ENCODE data around the gene MEIKIN.

MEIKIN gene

GRCh38 chr5:131968396-131968954 lies 23.0 kb upstream of the MEIKIN start:
- TF ChIP-seq CTCF (IDR thresholded peaks at IDR 0.05) = no peak

- no peak for TF ChIP-seq CTCF (IDR thresholded peaks at IDR 0.05)
Observed at GRCh38 chr5:131966551-131966950, 21.1 kb upstream of the MEIKIN start.

GRCh38 chr5:131965826-131966415 lies 20.5 kb upstream of the MEIKIN start:
- no peak for TF ChIP-seq CTCF (IDR thresholded peaks at IDR 0.05)

GRCh38 chr5:131959906-131960305 lies 14.4 kb upstream of the MEIKIN start:
- TF ChIP-seq CTCF (IDR thresholded peaks at IDR 0.05) = no peak

- TF ChIP-seq CTCF (IDR thresholded peaks at IDR 0.05) = no peak
Observed at GRCh38 chr5:131959136-131959535, 13.7 kb upstream of the MEIKIN start.

- no peak for TF ChIP-seq CTCF (IDR thresholded peaks at IDR 0.05)
Observed at GRCh38 chr5:131957721-131958441, 12.4 kb upstream of the MEIKIN start.

GRCh38 chr5:131953969-131954368 lies 8.5 kb upstream of the MEIKIN start:
- TF ChIP-seq CTCF (IDR thresholded peaks at IDR 0.05) = no peak
